GM19438 (cell line): ENCODE data around the gene MEPCE.
"Not testable (repeated sequence)": the region's sequence is repeated elsewhere in the genome, so short reads cannot be mapped to it uniquely, and the experiment has no call there.

Source experiments
- ATAC-seq: cut with Tn5 transposase; IDR thresholded peaks from one replicate; pipeline ENCODE4 v1.9.1; 2021; ENCODE audit warnings: low read depth; ENCODE audit not compliant: unreplicated experiment

Gene MEPCE

GRCh38 chr7:100429637-100430492, at the start of gene MEPCE:
MEPCE (plus strand) TSS chr7:100429831; CDS start chr7:100430019, 188 bp downstream.
- ATAC-seq, result peak; percentile 36

- ATAC-seq, result no peak
These were observed 49.4 kb upstream of the MEPCE start for GRCh38 chr7:100380196-100380595.

GRCh38 chr7:100381531-100382233, 47.9 kb upstream of the MEPCE start:
- not testable (repeated sequence) for ATAC-seq

GRCh38 chr7:100382234-100382853, 47.3 kb upstream of the MEPCE start:
- ATAC-seq, result not testable (repeated sequence)

- ATAC-seq, result no peak
These were observed 44.9 kb upstream of the MEPCE start for GRCh38 chr7:100384628-100385294.

- no peak for ATAC-seq
These were observed 42.7 kb upstream of the MEPCE start for GRCh38 chr7:100386940-100387339.

- no peak for ATAC-seq
These were observed 41.9 kb upstream of the MEPCE start for GRCh38 chr7:100387695-100388094.

- no peak for ATAC-seq
These were observed 40.1 kb upstream of the MEPCE start for GRCh38 chr7:100389437-100390088.

- ATAC-seq, result no peak
These were observed 39.2 kb upstream of the MEPCE start for GRCh38 chr7:100390286-100391009.

- no peak for ATAC-seq
These were observed 36.3 kb upstream of the MEPCE start for GRCh38 chr7:100393233-100393905.

GRCh38 chr7:100394077-100394476, 35.6 kb upstream of the MEPCE start:
- ATAC-seq, result no peak

- peak; percentile 86 for ATAC-seq
These were observed 33.1 kb upstream of the MEPCE start for GRCh38 chr7:100396421-100396982.

GRCh38 chr7:100397315-100398081, 32.1 kb upstream of the MEPCE start:
- ATAC-seq, result no peak

- ATAC-seq, result no peak
These were observed 31.4 kb upstream of the MEPCE start for GRCh38 chr7:100398239-100398638.

GRCh38 chr7:100400041-100400440, 29.6 kb upstream of the MEPCE start:
- ATAC-seq, result no peak

GRCh38 chr7:100400656-100401055, 29.0 kb upstream of the MEPCE start:
- ATAC-seq, result no peak

GRCh38 chr7:100401811-100402210, 27.8 kb upstream of the MEPCE start:
- no peak for ATAC-seq

- no peak for ATAC-seq
These were observed 27.4 kb upstream of the MEPCE start for GRCh38 chr7:100402241-100402640.
